Sigmoid colon (tissue), 4 donors: ENCODE measurements around the gene MCEE.
"Not testable (repeated sequence)": the region's sequence is repeated elsewhere in the genome, so short reads cannot be mapped to it uniquely, and the experiment has no call there.

Source experiments
- POLR2AphosphoS5 ChIP-seq, 4 donors: sonication (generic); formaldehyde crosslinking; IDR thresholded peaks; one replicate each; pipeline ENCODE4 v1.6.1; 2017; ENCODE audit warnings: antibody characterized with exemption in 4 of 4
- TF ChIP-seq, protein P1 (sequence below), 4 experiments: fragments of 450-650 bp in 3 of 4; fragments of 200-600 bp in 1 of 4; IDR thresholded peaks; one replicate each; pipeline ENCODE4 v1.5.1; 2016 to 2019; ENCODE audit warnings: antibody characterized with exemption in 4 of 4, mild to moderate bottlenecking in 3 of 4, moderate library complexity in 2 of 4

DNA sequence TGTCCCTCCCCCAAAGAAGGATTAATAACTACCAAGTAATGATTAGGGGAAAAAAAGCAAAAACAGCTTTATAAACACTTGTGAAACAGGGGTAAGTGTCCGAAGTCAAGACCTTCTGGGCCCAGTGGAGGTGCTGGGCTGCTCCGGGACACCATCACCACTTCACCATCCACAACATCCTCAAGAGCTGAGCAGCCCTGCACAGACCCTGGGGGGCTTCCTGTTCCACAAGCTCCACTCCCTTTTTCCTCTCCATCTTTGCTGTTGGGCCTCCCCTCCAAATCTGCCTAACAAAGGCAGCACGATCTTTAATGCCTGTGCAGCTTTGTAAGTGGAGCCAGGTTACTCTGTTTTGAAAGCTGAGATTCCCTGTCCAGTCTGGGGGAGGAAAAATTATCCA lies 46.7 kb downstream of the MCEE start:
- TF ChIP-seq, protein P1, sequence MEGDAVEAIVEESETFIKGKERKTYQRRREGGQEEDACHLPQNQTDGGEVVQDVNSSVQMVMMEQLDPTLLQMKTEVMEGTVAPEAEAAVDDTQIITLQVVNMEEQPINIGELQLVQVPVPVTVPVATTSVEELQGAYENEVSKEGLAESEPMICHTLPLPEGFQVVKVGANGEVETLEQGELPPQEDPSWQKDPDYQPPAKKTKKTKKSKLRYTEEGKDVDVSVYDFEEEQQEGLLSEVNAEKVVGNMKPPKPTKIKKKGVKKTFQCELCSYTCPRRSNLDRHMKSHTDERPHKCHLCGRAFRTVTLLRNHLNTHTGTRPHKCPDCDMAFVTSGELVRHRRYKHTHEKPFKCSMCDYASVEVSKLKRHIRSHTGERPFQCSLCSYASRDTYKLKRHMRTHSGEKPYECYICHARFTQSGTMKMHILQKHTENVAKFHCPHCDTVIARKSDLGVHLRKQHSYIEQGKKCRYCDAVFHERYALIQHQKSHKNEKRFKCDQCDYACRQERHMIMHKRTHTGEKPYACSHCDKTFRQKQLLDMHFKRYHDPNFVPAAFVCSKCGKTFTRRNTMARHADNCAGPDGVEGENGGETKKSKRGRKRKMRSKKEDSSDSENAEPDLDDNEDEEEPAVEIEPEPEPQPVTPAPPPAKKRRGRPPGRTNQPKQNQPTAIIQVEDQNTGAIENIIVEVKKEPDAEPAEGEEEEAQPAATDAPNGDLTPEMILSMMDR (IDR thresholded peaks at IDR 0.05): not testable (repeated sequence)
- TF ChIP-seq POLR2AphosphoS5 (IDR thresholded peaks at IDR 0.05): not testable (repeated sequence)
